HG03108 (cell line): ENCODE data around the gene CSAG3.

Experiments used
- ATAC-seq: cut with Tn5 transposase; IDR thresholded peaks from one replicate; pipeline ENCODE4 v1.9.1; 2021; ENCODE audit warnings: moderate library complexity; ENCODE audit not compliant: unreplicated experiment

CSAG3 gene

DNA sequence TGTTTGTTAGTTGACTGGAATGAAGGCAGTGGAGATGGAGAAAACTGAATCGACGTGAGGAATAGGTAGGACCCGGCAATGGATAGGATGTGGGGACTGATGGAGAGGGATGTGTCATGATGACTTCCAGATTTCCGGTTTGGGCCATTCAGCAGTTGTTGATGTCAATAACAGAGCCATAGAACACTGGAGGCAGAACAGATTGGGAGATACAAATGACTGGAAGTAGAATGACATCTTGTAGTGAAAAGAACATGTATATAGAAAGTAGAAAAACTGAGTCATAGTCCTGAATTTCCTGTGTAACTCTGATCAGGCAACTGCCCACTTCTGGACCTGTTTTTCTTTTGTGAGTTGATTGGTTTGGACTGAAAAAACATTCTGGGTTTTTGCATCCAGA, 47.0 kb downstream of the CSAG3 start:
- no peak for ATAC-seq
